ENCODE measurements around the gene CPAMD8.

CPAMD8 gene

GRCh38 chr19:16862826-16863415 is 163.7 kb downstream of the CPAMD8 start:
- peaks cover 35 to 86% of the 10 kb centered on the region in 2 donors for H3K36me3 ChIP-seq (ENCODE audit: control insufficient read depth in 1 of 2, insufficient read depth in 2 of 2, low read length in 2 of 2)
- no peak overlapping the region for H3K27ac ChIP-seq (ENCODE audit: low read length)
- no peaks in the 10 kb centered on the region for H3K27me3 ChIP-seq (ENCODE audit: low read depth, low read length)
- H3K4me3 ChIP-seq (ENCODE audit: low read depth in 1 of 2, low read length in 2 of 2) = no peak overlapping the region
- H3K4me1 ChIP-seq (ENCODE audit: control insufficient read depth in 1 of 2, insufficient read depth in 2 of 2, low read length in 2 of 2) = no peaks in the 10 kb centered on the region
- no peaks in the 10 kb centered on the region for H3K9me3 ChIP-seq (ENCODE audit: control insufficient read depth in 1 of 2, low read length in 2 of 2)

GRCh38 chr19:16861834-16862233 is 164.8 kb downstream of the CPAMD8 start:
- Histone ChIP-seq H3K27me3 (ENCODE audit: low read depth, low read length) (no peaks in the 10 kb centered on the region), H3K27ac (ENCODE audit: low read length) (no peak overlapping the region), H3K4me1 (ENCODE audit: control insufficient read depth in 1 of 2, insufficient read depth in 2 of 2, low read length in 2 of 2) (no peaks in the 10 kb centered on the region), H3K4me3 (ENCODE audit: low read depth in 1 of 2, low read length in 2 of 2) (no peak overlapping the region), H3K9me3 (ENCODE audit: control insufficient read depth in 1 of 2, low read length in 2 of 2) (no peaks in the 10 kb centered on the region), H3K36me3 (ENCODE audit: control insufficient read depth in 1 of 2, insufficient read depth in 2 of 2, low read length in 2 of 2) (peaks cover 25 to 79% of the 10 kb centered on the region in 2 donors)

DNA sequence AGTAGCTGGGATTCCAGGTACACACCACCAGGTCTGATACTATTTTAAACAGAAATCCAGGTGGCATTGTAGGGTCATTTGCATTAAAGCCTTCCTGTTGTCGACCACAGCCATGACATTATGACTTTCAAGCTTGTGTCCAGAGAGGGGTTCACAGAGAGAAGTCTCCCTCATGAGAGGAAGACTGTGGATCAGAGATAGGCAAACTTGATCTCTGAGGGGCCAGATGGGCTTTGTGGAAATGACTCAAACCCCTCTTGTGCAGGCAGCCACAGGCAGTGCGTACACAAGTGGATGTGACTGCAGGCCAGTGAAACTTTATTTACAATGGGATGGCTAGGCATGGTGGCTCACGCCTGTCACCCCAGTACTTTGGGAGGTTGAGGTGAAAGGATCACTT is 165.6 kb downstream of the CPAMD8 start:
- Histone ChIP-seq H3K4me1 (ENCODE audit: control insufficient read depth in 1 of 2, insufficient read depth in 2 of 2, low read length in 2 of 2) (no peaks in the 10 kb centered on the region), H3K4me3 (ENCODE audit: low read depth in 1 of 2, low read length in 2 of 2) (no peak overlapping the region), H3K36me3 (ENCODE audit: control insufficient read depth in 1 of 2, insufficient read depth in 2 of 2, low read length in 2 of 2) (peaks cover 19 to 77% of the 10 kb centered on the region in 2 donors), H3K27me3 (ENCODE audit: low read depth, low read length) (no peaks in the 10 kb centered on the region), H3K9me3 (ENCODE audit: control insufficient read depth in 1 of 2, low read length in 2 of 2) (no peaks in the 10 kb centered on the region), H3K27ac (ENCODE audit: low read length) (no peak overlapping the region)

GRCh38 chr19:16860118-16860517 is 166.5 kb downstream of the CPAMD8 start:
- Histone ChIP-seq H3K9me3 (ENCODE audit: control insufficient read depth in 1 of 2, low read length in 2 of 2) (no peaks in the 10 kb centered on the region), H3K27ac (ENCODE audit: low read length) (no peak overlapping the region), H3K4me1 (ENCODE audit: control insufficient read depth in 1 of 2, insufficient read depth in 2 of 2, low read length in 2 of 2) (no peaks in the 10 kb centered on the region), H3K4me3 (ENCODE audit: low read depth in 1 of 2, low read length in 2 of 2) (no peak overlapping the region), H3K27me3 (ENCODE audit: low read depth, low read length) (no peaks in the 10 kb centered on the region), H3K36me3 (ENCODE audit: control insufficient read depth in 1 of 2, insufficient read depth in 2 of 2, low read length in 2 of 2) (peaks cover 15 to 72% of the 10 kb centered on the region in 2 donors)

DNA sequence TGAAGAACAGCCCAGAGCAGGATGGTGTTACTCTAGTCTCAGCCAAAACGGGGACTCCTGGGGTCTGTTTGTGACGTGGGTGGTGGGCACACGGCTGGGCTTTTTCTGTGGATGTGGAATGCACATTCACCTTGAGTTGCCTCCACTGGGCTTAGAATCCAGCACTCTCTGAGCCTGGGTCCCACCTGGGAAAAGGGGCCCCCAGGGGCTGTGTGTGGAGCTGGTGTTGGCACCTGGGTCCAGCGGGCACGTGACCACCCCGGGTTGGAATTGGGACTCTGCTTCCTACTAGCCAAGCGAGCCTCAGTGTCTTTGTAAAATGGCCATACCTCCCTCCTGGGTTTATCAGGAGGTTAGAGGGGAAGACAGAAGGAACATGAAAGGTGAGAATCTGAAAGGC is 167.0 kb downstream of the CPAMD8 start:
- H3K4me1 ChIP-seq (ENCODE audit: control insufficient read depth in 1 of 2, insufficient read depth in 2 of 2, low read length in 2 of 2) = no peaks in the 10 kb centered on the region
- peaks cover 20 to 72% of the 10 kb centered on the region in 2 donors for H3K36me3 ChIP-seq (ENCODE audit: control insufficient read depth in 1 of 2, insufficient read depth in 2 of 2, low read length in 2 of 2)
- no peaks in the 10 kb centered on the region for H3K9me3 ChIP-seq (ENCODE audit: control insufficient read depth in 1 of 2, low read length in 2 of 2)
- H3K27ac ChIP-seq (ENCODE audit: low read length) = no peak overlapping the region
- H3K27me3 ChIP-seq (ENCODE audit: low read depth, low read length) = no peaks in the 10 kb centered on the region
- H3K4me3 ChIP-seq (ENCODE audit: low read depth in 1 of 2, low read length in 2 of 2) = no peak overlapping the region

DNA sequence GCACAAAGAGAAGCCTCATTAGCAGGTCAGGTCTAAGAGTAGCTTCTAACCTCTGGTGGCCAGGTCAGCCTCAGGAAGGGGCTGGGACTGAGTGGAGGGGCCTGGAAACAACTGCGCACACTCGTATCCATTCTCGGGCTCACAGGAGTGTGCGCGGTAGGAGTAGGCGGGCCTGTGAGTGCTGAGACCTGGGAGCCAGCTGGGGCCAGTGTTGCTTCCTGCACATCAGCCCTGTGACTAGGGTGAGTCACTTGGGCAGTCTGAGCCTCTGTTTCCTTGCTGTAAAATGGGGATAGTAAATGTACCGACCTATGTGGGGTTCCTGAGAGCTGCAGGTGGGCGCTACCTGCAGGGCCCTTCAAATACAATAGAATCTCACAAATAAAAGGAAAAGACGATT is 170.5 kb downstream of the CPAMD8 start:
- Histone ChIP-seq H3K36me3 (ENCODE audit: control insufficient read depth in 1 of 2, insufficient read depth in 2 of 2, low read length in 2 of 2) (peaks cover 41 to 76% of the 10 kb centered on the region in 2 donors), H3K9me3 (ENCODE audit: control insufficient read depth in 1 of 2, low read length in 2 of 2) (no peaks in the 10 kb centered on the region), H3K4me1 (ENCODE audit: control insufficient read depth in 1 of 2, insufficient read depth in 2 of 2, low read length in 2 of 2) (no peaks in the 10 kb centered on the region), H3K27ac (ENCODE audit: low read length) (no peak overlapping the region), H3K27me3 (ENCODE audit: low read depth, low read length) (no peaks in the 10 kb centered on the region), H3K4me3 (ENCODE audit: low read depth in 1 of 2, low read length in 2 of 2) (no peak overlapping the region)

DNA sequence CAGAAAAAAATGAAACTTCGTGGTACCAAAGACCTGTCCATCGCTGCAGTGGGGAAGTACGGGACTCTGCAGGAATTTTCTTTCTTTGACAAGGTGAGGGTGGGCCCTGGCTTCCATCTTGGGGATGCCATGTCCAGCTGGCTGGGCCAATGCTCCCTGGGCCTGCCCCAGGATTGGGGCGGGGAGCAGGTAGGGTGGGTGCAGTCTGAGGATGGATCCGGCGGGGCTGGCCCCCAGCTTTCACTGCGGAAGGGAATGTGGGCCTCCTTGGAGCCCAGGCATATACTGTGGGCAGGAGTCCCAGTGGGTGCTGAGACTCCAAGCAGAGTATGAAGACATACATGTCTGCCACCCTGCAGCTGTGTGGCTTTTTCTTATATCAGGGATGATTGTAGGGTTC is 173.5 kb downstream of the CPAMD8 start:
- no peak overlapping the region for H3K27ac ChIP-seq (ENCODE audit: low read length)
- H3K9me3 ChIP-seq (ENCODE audit: control insufficient read depth in 1 of 2, low read length in 2 of 2) = no peaks in the 10 kb centered on the region
- H3K36me3 ChIP-seq (ENCODE audit: control insufficient read depth in 1 of 2, insufficient read depth in 2 of 2, low read length in 2 of 2) = peaks cover 55 to 78% of the 10 kb centered on the region in 2 donors
- H3K4me3 ChIP-seq (ENCODE audit: low read depth in 1 of 2, low read length in 2 of 2) = no peak overlapping the region
- H3K27me3 ChIP-seq (ENCODE audit: low read depth, low read length) = no peaks in the 10 kb centered on the region
- H3K4me1 ChIP-seq (ENCODE audit: control insufficient read depth in 1 of 2, insufficient read depth in 2 of 2, low read length in 2 of 2) = no peaks in the 10 kb centered on the region

DNA sequence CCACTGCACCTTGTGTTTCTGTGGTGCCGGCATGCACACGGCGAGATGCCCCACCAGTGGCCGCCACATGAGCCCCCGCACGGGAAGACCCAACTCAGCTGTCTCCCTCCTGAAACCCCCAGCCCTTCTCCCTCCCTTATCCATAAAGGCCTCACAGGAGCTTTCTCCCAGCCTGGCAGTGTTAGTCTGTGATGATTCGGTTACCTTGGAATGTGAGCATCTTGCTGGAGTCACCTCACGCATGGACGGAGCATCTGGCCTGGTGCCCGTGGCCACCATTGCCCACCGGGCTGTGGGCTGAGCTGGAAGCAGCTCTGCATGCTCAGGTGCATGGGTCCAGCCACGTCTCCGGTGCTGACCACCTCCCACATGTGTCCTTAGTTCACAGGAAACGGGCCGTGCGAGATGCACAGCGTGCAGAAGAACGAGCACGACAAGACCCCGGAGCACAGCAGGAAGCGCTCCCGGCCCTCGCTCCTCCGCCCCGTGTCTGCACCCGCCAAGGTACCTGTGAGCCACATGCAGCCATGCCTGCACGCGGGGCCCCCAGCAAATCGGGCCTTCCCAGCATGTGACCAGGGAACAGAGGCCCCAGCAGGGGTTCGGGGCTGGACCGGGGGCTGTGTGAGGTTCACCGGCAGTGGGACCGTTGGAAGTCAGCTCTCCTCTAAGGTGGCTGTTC is 175.4 kb downstream of the CPAMD8 start:
- Histone ChIP-seq H3K27ac (ENCODE audit: low read length) (no peak overlapping the region), H3K36me3 (ENCODE audit: control insufficient read depth in 1 of 2, insufficient read depth in 2 of 2, low read length in 2 of 2) (peaks cover 66 to 87% of the 10 kb centered on the region in 2 donors), H3K4me1 (ENCODE audit: control insufficient read depth in 1 of 2, insufficient read depth in 2 of 2, low read length in 2 of 2) (no peaks in the 10 kb centered on the region)

DNA sequence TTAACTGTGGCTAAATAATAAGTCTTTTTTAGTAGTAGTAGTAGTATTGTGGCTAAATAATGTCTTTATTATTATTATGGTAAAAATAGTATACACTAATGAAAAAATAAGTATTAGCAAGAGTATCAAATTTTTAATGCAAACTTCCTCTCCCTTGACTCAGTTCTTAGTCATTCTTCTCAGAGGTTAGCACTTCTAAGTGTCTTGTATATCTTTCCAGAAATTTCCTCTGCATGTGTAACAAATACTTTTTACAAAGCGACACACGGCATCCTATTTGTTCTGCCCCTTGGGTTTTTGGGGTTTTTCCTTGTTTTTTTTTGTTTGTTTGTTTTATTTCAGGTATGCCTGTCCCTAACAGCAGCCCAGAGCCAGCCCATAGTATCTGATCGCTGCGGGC is 176.5 kb downstream of the CPAMD8 start:
- no peak overlapping the region for H3K4me3 ChIP-seq (ENCODE audit: low read depth in 1 of 2, low read length in 2 of 2)
- no peaks in the 10 kb centered on the region for H3K27me3 ChIP-seq (ENCODE audit: low read depth, low read length)
- H3K4me1 ChIP-seq (ENCODE audit: control insufficient read depth in 1 of 2, insufficient read depth in 2 of 2, low read length in 2 of 2) = no peaks in the 10 kb centered on the region
- H3K9me3 ChIP-seq (ENCODE audit: control insufficient read depth in 1 of 2, low read length in 2 of 2) = no peaks in the 10 kb centered on the region
- H3K36me3 ChIP-seq (ENCODE audit: control insufficient read depth in 1 of 2, insufficient read depth in 2 of 2, low read length in 2 of 2) = peaks cover 66 to 90% of the 10 kb centered on the region in 2 donors
- H3K27ac ChIP-seq (ENCODE audit: low read length) = no peak overlapping the region

More for the DNA sequence above, 175.4 kb downstream of the CPAMD8 start:
- Histone ChIP-seq H3K9me3 (ENCODE audit: control insufficient read depth in 1 of 2, low read length in 2 of 2) (no peaks in the 10 kb centered on the region), H3K4me3 (ENCODE audit: low read depth in 1 of 2, low read length in 2 of 2) (no peak overlapping the region), H3K27me3 (ENCODE audit: low read depth, low read length) (no peaks in the 10 kb centered on the region)

DNA sequence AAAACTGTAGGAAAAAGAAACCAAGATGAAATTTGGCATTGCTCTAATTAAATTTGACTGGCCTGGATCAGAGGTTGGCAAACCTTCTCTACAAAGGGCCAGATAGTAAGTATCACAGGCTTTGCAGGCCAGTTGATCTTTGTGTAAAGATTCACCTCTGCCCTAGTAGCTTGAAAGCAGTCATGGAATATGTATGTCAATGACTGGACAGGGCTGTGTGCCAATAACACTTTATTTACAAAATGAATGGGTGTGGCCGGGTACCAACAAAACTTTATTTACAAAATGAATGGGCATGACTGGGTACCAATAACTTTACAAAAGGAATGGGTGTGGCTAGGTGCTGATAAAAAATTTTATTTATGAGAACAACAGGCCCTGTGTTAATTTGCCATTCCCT is 177.4 kb downstream of the CPAMD8 start:
- H3K27ac ChIP-seq (ENCODE audit: low read length) = no peak overlapping the region
- H3K4me1 ChIP-seq (ENCODE audit: control insufficient read depth in 1 of 2, insufficient read depth in 2 of 2, low read length in 2 of 2) = no peaks in the 10 kb centered on the region
- H3K9me3 ChIP-seq (ENCODE audit: control insufficient read depth in 1 of 2, low read length in 2 of 2) = no peaks in the 10 kb centered on the region
- H3K36me3 ChIP-seq (ENCODE audit: control insufficient read depth in 1 of 2, insufficient read depth in 2 of 2, low read length in 2 of 2) = peaks cover 67 to 90% of the 10 kb centered on the region in 2 donors
- no peaks in the 10 kb centered on the region for H3K27me3 ChIP-seq (ENCODE audit: low read depth, low read length)
- H3K4me3 ChIP-seq (ENCODE audit: low read depth in 1 of 2, low read length in 2 of 2) = no peak overlapping the region

DNA sequence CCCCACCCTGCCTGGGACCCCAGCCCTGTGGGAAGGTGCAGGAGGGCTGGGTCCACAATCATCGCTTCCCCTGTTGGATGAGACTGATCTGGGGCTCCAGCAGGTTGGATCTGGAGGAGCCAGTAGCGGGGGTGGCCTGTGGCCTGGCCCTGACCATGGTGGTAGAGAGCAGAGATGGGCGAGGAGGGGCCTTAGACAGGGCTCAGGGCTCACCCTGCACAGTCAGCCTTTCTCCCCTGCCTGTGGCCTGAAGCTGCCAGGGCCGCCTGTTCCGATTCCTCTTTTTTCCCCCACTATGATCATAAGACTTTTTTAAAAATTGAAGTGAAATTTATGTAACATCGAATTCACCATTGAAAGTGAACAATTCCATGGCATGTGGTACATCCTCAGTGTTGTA is 179.2 kb downstream of the CPAMD8 start:
- Histone ChIP-seq H3K36me3 (ENCODE audit: control insufficient read depth in 1 of 2, insufficient read depth in 2 of 2, low read length in 2 of 2) (peaks cover 60 to 90% of the 10 kb centered on the region in 2 donors), H3K4me1 (ENCODE audit: control insufficient read depth in 1 of 2, insufficient read depth in 2 of 2, low read length in 2 of 2) (no peaks in the 10 kb centered on the region), H3K27me3 (ENCODE audit: low read depth, low read length) (no peaks in the 10 kb centered on the region), H3K4me3 (ENCODE audit: low read depth in 1 of 2, low read length in 2 of 2) (no peak overlapping the region), H3K9me3 (ENCODE audit: control insufficient read depth in 1 of 2, low read length in 2 of 2) (no peaks in the 10 kb centered on the region), H3K27ac (ENCODE audit: low read length) (no peak overlapping the region)

DNA sequence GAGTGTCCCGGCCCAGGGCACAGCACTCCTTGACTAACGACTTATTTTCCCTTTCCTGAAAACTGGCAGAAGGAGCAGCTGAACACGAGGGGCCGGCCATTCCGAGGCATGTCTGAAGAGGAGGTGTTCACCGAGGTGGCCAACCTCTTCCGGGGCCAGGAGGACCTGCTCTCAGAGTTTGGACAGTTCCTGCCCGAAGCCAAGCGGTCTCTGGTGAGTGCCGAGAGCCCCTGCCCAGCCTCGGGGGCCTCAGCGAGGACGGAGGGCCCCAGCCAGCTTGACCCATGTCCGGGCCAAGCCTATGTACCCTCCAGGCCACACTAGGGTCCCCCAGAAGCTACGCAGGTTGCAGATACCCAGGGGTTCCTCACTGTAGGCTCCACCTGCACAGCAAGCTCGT is 179.7 kb downstream of the CPAMD8 start:
- H3K27me3 ChIP-seq (ENCODE audit: low read depth, low read length) = no peaks in the 10 kb centered on the region
- no peak overlapping the region for H3K27ac ChIP-seq (ENCODE audit: low read length)
- no peaks in the 10 kb centered on the region for H3K9me3 ChIP-seq (ENCODE audit: control insufficient read depth in 1 of 2, low read length in 2 of 2)
- H3K36me3 ChIP-seq (ENCODE audit: control insufficient read depth in 1 of 2, insufficient read depth in 2 of 2, low read length in 2 of 2) = peaks cover 56 to 91% of the 10 kb centered on the region in 2 donors
- H3K4me3 ChIP-seq (ENCODE audit: low read depth in 1 of 2, low read length in 2 of 2) = no peak overlapping the region
- no peaks in the 10 kb centered on the region for H3K4me1 ChIP-seq (ENCODE audit: control insufficient read depth in 1 of 2, insufficient read depth in 2 of 2, low read length in 2 of 2)
